ENCODE results near the gene TMEM120A.

The TMEM120A gene

DNA sequence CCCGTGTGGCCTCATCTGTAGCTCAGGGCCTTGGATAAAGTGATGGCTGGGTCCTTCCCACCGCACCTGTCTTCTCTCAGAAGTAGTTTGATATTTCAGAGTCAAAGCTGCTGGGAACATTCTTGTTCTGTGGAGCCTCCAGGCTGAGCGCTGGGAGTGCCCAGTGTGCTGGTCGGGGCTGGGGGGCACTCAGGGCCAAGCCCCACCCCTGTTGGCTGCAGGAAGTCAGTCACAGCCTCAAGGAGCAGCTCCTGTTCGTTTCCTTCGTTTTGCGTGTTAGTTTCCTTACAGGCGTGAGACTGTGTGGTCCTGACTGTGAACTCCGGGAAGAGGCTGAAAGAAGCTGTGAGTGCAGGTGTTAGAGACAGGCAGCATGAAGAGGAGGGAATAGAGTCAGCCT, 46.2 kb downstream of the TMEM120A start (continued):
- TF ChIP-seq, protein P1, sequence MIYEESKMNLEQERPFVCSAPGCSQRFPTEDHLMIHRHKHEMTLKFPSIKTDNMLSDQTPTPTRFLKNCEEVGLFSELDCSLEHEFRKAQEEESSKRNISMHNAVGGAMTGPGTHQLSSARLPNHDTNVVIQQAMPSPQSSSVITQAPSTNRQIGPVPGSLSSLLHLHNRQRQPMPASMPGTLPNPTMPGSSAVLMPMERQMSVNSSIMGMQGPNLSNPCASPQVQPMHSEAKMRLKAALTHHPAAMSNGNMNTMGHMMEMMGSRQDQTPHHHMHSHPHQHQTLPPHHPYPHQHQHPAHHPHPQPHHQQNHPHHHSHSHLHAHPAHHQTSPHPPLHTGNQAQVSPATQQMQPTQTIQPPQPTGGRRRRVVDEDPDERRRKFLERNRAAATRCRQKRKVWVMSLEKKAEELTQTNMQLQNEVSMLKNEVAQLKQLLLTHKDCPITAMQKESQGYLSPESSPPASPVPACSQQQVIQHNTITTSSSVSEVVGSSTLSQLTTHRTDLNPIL (CRISPR knock-in tag; IDR thresholded peaks at IDR 0.05; ENCODE audit: low read depth) = no peak

DNA sequence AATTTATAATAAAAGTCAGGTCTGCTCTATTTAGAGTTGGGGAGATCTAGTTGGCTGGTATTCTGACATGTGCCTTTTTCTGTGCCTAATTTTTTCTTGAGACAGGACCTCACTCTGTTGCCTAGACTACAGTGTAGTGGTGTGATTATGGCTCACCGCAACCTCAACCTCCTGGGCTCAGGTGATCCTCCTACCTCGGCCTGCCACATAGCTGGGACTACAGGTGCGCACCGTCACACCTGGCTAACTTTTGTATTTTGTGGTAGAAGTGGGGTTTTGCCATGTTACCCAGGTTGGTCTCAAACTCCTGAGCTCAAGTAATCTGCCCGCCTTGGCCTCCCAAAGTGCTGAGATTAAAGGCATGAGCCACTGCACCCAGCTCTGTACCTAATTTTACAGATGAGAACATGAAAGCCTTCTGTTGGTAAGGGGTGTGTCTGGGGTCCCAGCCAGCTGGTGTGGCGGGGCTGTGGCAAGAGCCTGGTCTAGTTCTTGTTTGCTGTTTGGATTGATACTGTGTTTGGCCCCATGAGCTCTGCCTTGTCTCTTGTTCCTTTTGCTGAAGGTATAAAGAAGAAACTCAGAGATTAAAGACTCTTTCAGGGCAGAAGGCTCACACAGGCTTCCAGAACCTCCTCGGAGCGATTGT, 48.1 kb downstream of the TMEM120A start:
- ATAC-seq = no peak
- TF ChIP-seq ZNF70 (CRISPR knock-in tag; IDR thresholded peaks at IDR 0.05) (no peak), ZC3H10 (CRISPR knock-in tag; IDR thresholded peaks at IDR 0.05) (no peak), ZNF8 (CRISPR knock-in tag; IDR thresholded peaks at IDR 0.05) (no peak), CSDC2 (CRISPR knock-in tag; IDR thresholded peaks at IDR 0.05) (no peak)

DNA sequence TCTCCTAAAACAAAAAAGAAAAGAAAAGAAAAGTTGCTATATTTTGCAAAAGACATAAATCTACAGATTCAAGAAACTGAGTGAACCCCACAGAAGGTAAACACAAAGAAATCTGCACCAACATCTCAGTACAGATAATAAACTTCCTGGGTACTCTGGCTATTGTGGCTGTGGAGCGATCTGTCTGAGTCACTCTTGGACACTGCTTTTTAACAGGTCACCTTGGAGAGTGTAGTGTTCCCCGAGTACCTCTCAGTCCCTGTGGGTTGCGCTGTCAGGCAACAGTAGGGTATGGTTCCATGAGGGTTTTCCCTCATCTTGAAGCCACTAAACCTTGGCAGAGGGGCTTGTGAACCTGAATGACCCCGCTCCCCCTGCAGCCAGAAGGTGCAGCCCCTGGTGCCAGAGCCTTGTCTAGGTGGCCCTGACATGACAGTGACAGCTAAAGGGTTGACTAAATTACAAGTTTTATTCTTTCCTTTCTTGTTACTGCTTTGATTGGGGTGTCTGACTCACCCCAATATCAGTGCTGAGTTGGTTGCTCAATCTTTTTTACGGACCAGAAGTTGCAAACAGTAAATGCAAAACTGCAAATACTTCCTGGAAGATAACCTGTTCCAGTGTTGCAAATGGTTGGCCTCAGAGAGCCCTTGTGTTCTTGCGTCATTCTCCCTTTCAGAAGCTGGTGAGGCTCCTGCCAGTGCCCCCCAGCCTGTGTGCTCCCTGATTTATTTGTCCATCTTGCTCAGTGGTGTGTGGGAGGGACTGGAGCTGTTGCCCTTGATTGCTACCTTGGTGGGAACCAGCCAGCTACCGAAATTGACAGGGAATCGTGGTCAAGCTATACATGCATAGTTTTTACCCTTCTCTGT, 48.9 kb downstream of the TMEM120A start:
- no peak for TF ChIP-seq ESRRG (CRISPR knock-in tag; IDR thresholded peaks at IDR 0.05)
- TF ChIP-seq SNAI2 (CRISPR knock-in tag; IDR thresholded peaks at IDR 0.05) = no peak
- TF ChIP-seq, protein P1 (CRISPR knock-in tag; IDR thresholded peaks at IDR 0.05; ENCODE audit: low read depth) = no peak
- no peak for TF ChIP-seq ZFP30 (CRISPR knock-in tag; IDR thresholded peaks at IDR 0.05)
- TF ChIP-seq RARB (CRISPR knock-in tag; IDR thresholded peaks at IDR 0.05) = no peak
- no peak for TF ChIP-seq BACH2 (CRISPR knock-in tag; IDR thresholded peaks at IDR 0.05; ENCODE audit: borderline replicate concordance)
- TF ChIP-seq OSR1 (CRISPR knock-in tag; IDR thresholded peaks at IDR 0.05) = no peak
- no peak for TF ChIP-seq ZNF565 (CRISPR knock-in tag; conservative IDR thresholded peaks at IDR 0.05; ENCODE audit: low read depth)
- TF ChIP-seq ZC3H10 (CRISPR knock-in tag; IDR thresholded peaks at IDR 0.05) = no peak
- no peak for TF ChIP-seq ARNTL (CRISPR knock-in tag; IDR thresholded peaks at IDR 0.05; ENCODE audit: borderline replicate concordance, low read depth)
- ATAC-seq = peak; percentile 49

GRCh38 chr7:75944507-75944906, 49.9 kb downstream of the TMEM120A start:
- TF ChIP-seq ZNF8 (CRISPR knock-in tag; IDR thresholded peaks at IDR 0.05) (no peak), TSHZ2 (CRISPR knock-in tag; IDR thresholded peaks at IDR 0.05) (no peak), OSR1 (CRISPR knock-in tag; IDR thresholded peaks at IDR 0.05) (no peak), PPARA (CRISPR knock-in tag; IDR thresholded peaks at IDR 0.05; ENCODE audit: borderline replicate concordance) (no peak), ISL1 (CRISPR knock-in tag; IDR thresholded peaks at IDR 0.05) (no peak), TCF4 (CRISPR knock-in tag; IDR thresholded peaks at IDR 0.05; ENCODE audit: borderline replicate concordance) (no peak), ZNF70 (CRISPR knock-in tag; IDR thresholded peaks at IDR 0.05) (no peak), SNAI2 (CRISPR knock-in tag; IDR thresholded peaks at IDR 0.05) (no peak), BACH2 (CRISPR knock-in tag; IDR thresholded peaks at IDR 0.05; ENCODE audit: borderline replicate concordance) (no peak), GLIS3 (CRISPR knock-in tag; IDR thresholded peaks at IDR 0.05) (no peak), POU6F1 (CRISPR knock-in tag; IDR thresholded peaks at IDR 0.05; ENCODE audit: borderline replicate concordance, low read depth) (no peak), ZFP3 (CRISPR knock-in tag; IDR thresholded peaks at IDR 0.05) (no peak), TOX (CRISPR knock-in tag; IDR thresholded peaks at IDR 0.05; ENCODE audit: borderline replicate concordance) (no peak), CSDC2 (CRISPR knock-in tag; IDR thresholded peaks at IDR 0.05) (no peak)
- TF ChIP-seq, protein P2, sequence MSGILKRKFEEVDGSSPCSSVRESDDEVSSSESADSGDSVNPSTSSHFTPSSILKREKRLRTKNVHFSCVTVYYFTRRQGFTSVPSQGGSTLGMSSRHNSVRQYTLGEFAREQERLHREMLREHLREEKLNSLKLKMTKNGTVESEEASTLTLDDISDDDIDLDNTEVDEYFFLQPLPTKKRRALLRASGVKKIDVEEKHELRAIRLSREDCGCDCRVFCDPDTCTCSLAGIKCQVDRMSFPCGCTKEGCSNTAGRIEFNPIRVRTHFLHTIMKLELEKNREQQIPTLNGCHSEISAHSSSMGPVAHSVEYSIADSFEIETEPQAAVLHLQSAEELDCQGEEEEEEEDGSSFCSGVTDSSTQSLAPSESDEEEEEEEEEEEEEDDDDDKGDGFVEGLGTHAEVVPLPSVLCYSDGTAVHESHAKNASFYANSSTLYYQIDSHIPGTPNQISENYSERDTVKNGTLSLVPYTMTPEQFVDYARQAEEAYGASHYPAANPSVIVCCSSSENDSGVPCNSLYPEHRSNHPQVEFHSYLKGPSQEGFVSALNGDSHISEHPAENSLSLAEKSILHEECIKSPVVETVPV (CRISPR knock-in tag; IDR thresholded peaks at IDR 0.05) = no peak
- TF ChIP-seq, protein P3, sequence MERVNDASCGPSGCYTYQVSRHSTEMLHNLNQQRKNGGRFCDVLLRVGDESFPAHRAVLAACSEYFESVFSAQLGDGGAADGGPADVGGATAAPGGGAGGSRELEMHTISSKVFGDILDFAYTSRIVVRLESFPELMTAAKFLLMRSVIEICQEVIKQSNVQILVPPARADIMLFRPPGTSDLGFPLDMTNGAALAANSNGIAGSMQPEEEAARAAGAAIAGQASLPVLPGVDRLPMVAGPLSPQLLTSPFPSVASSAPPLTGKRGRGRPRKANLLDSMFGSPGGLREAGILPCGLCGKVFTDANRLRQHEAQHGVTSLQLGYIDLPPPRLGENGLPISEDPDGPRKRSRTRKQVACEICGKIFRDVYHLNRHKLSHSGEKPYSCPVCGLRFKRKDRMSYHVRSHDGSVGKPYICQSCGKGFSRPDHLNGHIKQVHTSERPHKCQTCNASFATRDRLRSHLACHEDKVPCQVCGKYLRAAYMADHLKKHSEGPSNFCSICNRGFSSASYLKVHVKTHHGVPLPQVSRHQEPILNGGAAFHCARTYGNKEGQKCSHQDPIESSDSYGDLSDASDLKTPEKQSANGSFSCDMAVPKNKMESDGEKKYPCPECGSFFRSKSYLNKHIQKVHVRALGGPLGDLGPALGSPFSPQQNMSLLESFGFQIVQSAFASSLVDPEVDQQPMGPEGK (CRISPR knock-in tag; IDR thresholded peaks at IDR 0.05; ENCODE audit: borderline replicate concordance) = no peak
- TF ChIP-seq, protein P1 (CRISPR knock-in tag; IDR thresholded peaks at IDR 0.05; ENCODE audit: low read depth) = no peak

More at GRCh38 chr7:75944507-75944906, 49.9 kb downstream of the TMEM120A start:
- no peak for ATAC-seq

Data from SK-N-SH treated with all-trans-retinoic acid at 6 μM for 48 hours (cell line).